Measurements from ENCODE around the gene HMGB2. TPM values are rescaled to one million over a fixed set of nuclear protein-coding genes. Genes with fewer than 3 reads are reported as not detected.

HMGB2 gene
- total RNA-seq, 1 experiment from 2014 or later = 278 TPM

DNA sequence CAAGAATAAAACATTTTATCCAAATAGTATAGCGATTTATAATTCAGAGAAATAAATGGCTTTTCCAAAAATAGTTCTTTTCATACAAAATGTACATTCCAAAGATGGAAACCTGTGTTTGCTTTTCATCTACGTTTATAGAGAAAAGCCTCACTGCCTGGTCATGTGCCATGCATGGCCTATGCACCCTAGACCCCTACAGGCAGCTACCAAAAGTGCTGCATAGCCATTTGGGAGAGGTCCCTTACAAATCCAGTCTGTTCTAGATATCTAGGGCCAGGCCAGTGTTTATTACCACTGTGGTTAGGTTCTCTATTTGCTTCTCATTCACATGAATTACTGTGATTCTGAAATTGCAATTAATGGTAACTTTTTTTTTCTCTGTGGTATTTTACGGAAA is 17.2 kb downstream of the HMGB2 start:
- H3K56ac ChIP-seq (ENCODE audit: insufficient read length, low read depth, low read length) = no peak overlapping the region
- no peak overlapping the region for H4K8ac ChIP-seq (replicated peaks; ENCODE audit: insufficient read length, low read depth, low read length)
- no peaks in the 10 kb centered on the region for H3K27me3 ChIP-seq (ENCODE audit: insufficient read depth, low read length)
- H3K9ac ChIP-seq (ENCODE audit: extremely low read depth, insufficient read length, low read length) = no peak overlapping the region
- H3K79me1 ChIP-seq (ENCODE audit: insufficient read depth, low read depth, low read length, poor library complexity, severe bottlenecking) = no peaks in the 10 kb centered on the region
- WGBS (ENCODE audit: extremely low coverage, insufficient read length, low lambda C conversion rate) = no CpG with 5 or more reads among the region's 3 CpGs
- H3T11ph ChIP-seq (ENCODE audit: low read length) = no peak overlapping the region
- H2BK120ac ChIP-seq (ENCODE audit: low read depth, low read length, poor library complexity, severe bottlenecking) = no peak overlapping the region
- DNase-seq = peak; percentile 51
- Mint-ChIP-seq H3K27ac (no peak overlapping the region; a peak in 1 of 7 replicates), H3K4me1 (peaks cover 21 to 28% of the 10 kb centered on the region in 2 experiments), H3K36me3 (ENCODE audit: insufficient read depth in 1 of 3, low read depth in 3 of 3) (peaks cover 11 to 26% (median 24%) of the 10 kb centered on the region in 3 experiments), H3K4me3 (no peak overlapping the region), H3K9me3 (no peaks in the 10 kb centered on the region), H3K27me3 (ENCODE audit: low read depth) (no peaks in the 10 kb centered on the region)
- no peak overlapping the region for H2BK12ac ChIP-seq (ENCODE audit: insufficient read length, low read depth, low read length)
- no peak overlapping the region for H2BK20ac ChIP-seq (ENCODE audit: low read depth, low read length, poor library complexity, severe bottlenecking)
- TF ChIP-seq, protein P1, sequence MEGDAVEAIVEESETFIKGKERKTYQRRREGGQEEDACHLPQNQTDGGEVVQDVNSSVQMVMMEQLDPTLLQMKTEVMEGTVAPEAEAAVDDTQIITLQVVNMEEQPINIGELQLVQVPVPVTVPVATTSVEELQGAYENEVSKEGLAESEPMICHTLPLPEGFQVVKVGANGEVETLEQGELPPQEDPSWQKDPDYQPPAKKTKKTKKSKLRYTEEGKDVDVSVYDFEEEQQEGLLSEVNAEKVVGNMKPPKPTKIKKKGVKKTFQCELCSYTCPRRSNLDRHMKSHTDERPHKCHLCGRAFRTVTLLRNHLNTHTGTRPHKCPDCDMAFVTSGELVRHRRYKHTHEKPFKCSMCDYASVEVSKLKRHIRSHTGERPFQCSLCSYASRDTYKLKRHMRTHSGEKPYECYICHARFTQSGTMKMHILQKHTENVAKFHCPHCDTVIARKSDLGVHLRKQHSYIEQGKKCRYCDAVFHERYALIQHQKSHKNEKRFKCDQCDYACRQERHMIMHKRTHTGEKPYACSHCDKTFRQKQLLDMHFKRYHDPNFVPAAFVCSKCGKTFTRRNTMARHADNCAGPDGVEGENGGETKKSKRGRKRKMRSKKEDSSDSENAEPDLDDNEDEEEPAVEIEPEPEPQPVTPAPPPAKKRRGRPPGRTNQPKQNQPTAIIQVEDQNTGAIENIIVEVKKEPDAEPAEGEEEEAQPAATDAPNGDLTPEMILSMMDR (conservative IDR thresholded peaks at IDR 0.05) = peak; percentile 67
- no peak overlapping the region for H3K18ac ChIP-seq (ENCODE audit: insufficient read length, low read depth, low read length)
- no peaks in the 10 kb centered on the region for H3K9me3 ChIP-seq (ENCODE audit: control insufficient read depth, low read depth, low read length)
- no peak overlapping the region for H3K14ac ChIP-seq (ENCODE audit: insufficient read depth, low read length)
- 0 out of 2 replicates have a peak, but pooled peaks cover 2% of the 10 kb centered on the region for H3K79me2 ChIP-seq (ENCODE audit: insufficient read depth, low read length)
- no peak overlapping the region for H4K5ac ChIP-seq (ENCODE audit: insufficient read length, low read depth, low read length)
- H2BK15ac ChIP-seq (ENCODE audit: low read depth, low read length) = no peak overlapping the region
- H3K4ac ChIP-seq (ENCODE audit: low read depth, low read length) = no peak overlapping the region
- peaks cover 2% of the 10 kb centered on the region; the same call in 1 of the 2 replicates for H3K4me1 ChIP-seq (ENCODE audit: insufficient read depth, low read length)
- H3K23me2 ChIP-seq (ENCODE audit: insufficient read length, low read depth, low read length, poor library complexity, severe bottlenecking) = no peaks in the 10 kb centered on the region
- H2BK5ac ChIP-seq (ENCODE audit: insufficient read length, low read length) = no peak overlapping the region
- H4K20me1 ChIP-seq (ENCODE audit: control insufficient read depth, insufficient read depth, insufficient read length) = no peaks in the 10 kb centered on the region
- H3K4me2 ChIP-seq (ENCODE audit: insufficient read depth, insufficient read length, low read length) = no peak overlapping the region
- H3K27ac ChIP-seq (ENCODE audit: insufficient read length, low read depth, low read length) = no peak overlapping the region
- no peak overlapping the region for H3K23ac ChIP-seq (ENCODE audit: insufficient read length, low read depth, low read length)
- no peak overlapping the region for H4K91ac ChIP-seq (ENCODE audit: insufficient read length, low read depth, low read length)
- no peak overlapping the region for H2AK5ac ChIP-seq (ENCODE audit: insufficient read length, low read length)
- H2AFZ ChIP-seq (ENCODE audit: low read length) = no peak overlapping the region

Data from H9 (cell line).